NCI-H146 (cell line): Measurements from ENCODE around the gene CCDC116.
"Not testable (repeated sequence)": the region's sequence is repeated elsewhere in the genome, so short reads cannot be mapped to it uniquely, and the experiment has no call there.

Experiments
- DNase-seq: peaks from one replicate; lab custom pipeline; 2025; lab: John Stamatoyannopoulos, UW

Gene CCDC116

DNA sequence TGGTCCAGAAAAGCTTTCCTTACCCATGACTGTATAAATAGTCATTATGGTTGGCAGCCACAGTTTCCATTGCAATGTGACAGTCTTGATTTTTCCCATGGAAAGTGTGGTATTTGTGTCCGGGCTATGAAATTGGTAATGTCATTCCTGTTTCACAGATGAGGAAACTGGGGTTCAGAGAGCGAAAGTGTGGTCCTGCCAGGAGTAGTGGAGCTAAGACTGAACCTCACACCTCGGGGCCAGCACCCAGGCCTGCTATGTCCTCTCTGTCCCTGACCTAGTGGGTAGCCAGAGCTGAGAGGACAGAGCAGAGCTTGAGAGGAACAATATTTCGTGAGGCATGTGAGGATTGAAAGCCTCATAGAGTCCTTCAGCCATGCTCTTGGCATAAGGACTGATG lies 1.5 kb upstream of the CCDC116 start:
- no peak for DNase-seq

DNA sequence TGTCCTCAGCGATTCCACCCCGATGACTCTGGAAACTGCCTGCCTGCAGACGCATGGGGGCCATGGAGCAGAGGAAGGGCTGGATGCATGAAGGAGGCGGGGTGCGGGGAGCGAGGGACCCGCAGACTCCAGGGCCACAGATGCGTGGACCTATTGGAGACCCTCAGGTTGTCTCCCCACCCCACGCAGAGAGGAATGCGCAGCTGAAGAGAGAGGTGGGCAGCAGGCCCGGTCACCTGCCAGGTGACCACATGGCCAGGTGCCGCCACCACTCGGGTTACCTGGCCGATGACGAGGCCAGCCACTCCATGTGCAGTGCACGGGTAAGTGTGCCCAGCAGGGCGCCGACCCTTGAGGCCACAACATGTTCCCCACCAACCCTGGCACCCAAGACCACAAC lies 371 bp downstream of the CCDC116 start:
- no peak for DNase-seq

DNA sequence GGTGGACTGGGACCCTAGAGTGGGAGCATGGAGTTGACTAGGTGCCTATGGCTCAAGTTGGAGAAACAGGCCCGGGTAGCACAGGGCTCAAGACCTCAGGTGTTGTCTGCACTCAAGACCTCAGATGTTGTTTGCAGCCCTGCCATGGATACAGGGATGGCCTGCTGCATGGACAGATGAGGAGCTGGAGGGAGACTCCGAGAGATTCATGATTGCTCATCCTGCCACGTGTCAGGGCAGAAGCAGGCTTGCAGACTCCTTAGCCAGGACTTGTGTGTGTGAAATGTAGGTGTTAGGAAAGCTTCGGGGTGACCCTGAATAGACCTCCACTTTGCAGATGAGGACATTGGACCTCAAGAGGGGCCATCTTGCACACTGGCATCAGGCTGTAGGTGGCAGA lies 921 bp downstream of the CCDC116 start:
- no peak for DNase-seq

DNA sequence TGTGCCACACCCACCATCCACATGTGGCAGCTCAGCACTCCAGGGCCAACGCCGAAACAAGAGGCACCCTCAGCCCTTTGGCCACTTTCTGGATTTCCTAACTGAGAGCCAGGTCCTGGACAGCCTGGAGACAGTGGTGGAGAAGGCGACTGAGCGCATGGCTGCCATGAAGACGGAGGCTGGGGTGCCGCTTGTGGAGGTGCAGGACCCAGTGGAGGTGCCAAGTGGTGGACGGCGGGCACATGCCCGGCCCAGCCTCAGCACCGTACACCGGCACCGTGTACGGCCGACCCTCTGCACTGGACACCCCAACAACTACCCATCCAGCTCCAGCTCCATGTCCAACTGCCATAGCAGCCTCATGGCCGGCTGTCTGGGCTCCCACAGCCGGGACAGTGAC lies 1.5 kb downstream of the CCDC116 start:
- no peak for DNase-seq

DNA sequence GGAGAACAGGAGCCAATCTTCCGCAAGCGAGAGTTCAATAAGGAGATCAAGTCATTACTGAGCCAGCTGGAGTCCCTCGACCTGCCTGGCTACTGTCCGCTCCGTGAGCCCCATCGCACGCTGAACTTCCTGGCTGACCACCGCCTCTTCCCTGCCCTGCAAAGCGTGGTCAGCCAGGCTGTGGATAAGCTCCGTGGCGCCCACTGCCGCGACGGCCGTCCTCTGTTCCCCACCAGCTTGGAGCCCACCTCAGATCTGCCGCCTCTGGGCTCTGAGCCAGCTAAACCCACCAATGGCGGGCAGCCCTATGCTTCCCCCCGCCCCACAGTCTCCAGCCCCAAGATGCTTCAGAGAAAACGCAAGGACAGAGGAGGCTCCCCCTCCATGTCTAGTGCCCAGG lies 2.3 kb downstream of the CCDC116 start:
- DNase-seq: no peak

DNA sequence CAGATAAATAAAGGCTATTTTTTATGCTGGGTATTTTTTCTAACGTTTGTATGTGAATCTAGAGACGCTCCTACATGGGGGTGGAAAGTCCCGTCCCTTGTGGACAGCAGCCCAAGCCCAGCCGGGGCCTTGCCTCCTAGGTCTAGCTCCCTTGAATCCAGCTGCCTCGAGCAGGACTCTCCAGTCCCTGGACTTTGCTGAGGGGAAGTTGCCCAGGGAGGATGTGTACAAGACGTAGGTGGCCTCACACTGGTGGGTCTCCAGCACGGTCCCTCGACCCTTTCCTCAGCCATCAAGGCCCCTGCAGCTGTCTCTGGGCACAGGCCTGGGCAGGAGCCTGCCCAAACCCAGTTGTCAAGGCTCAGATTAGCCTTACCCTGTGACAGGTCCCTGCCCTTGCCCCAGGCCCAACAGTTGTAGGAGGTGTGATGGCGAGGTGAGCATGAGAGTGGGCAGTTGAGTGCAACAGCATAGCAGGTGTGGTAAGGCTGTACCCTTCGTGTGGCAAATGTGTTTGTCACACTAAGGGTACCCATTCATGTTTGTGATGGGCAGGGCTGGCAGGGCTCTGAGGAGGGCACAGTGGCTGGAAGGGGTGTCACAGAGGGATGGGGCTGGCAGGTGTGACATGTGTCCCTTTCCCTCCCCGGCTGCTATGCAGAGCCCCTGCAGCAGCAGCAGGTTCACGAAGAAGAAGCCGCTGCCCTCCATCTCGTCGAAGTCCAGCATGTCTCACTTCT lies 3.4 kb downstream of the CCDC116 start:
- DNase-seq: no peak

DNA sequence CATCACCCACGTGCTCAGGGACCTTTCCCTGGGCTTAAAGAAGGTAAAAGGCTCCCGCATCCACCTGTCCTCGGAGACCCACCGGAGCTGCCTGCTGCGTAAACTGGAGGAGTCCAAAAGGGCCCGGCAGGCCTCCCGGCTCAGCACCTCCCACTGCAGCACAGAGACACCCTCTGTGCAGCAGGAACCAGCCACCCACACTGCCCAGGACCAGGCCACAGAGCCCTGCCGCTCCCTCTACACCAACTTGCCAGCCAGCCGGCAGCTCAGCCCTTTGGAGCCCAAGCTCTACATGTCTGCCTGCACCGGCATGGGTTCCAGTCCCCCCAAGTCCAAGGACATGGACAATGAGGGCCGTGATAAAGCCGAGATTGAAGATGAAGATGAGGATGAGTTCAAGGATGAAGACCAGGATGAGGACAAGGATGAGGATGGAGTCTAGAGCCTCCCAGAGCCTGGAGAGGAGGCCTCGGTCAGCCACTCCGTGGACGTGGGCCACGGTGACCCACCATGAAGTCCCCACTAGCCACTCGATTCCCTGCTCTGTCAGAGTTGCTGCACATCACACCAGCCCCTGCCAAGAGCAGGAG lies 4.2 kb downstream of the CCDC116 start:
- DNase-seq: no peak

DNA sequence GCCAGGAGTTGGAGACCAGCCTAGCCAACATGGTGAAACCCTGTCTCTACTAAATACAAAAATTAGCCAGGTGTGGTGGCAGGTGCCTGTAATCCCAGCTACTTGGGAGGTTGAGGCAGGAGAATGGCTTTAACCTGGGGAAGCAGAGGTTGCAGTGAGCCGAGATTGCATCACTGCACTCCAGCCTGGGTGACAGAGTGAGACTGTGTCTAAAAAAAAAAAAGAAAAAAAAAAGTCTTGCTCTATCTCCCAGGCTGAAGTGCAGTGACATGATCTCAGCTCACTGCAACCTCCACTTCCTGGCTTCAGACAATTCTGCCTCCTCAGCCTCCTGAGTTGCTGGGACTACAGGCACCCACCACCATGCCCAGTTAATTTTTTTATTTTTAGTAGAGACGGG lies 4.9 kb downstream of the CCDC116 start:
- not testable (repeated sequence) for DNase-seq

DNA sequence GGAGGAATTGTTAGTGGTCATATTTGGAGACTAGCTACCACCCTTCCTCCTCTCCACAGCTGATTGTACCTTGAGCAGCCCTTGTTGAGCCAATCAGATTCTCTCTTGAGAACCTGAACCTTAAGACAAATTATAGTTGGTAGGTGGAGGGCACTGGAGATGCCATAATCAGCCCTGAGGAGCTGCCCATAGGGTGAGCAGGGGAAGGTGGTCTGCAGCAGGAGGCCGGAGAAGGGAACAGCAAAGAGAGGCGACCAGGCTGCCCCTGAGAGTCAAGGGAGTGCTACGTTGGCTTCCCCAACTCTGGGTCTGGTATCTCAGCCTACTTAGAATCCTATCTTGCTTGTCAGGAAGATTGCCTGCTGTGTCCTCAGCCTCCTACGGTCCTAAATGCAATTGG lies 6.8 kb downstream of the CCDC116 start:
- DNase-seq: no peak

DNA sequence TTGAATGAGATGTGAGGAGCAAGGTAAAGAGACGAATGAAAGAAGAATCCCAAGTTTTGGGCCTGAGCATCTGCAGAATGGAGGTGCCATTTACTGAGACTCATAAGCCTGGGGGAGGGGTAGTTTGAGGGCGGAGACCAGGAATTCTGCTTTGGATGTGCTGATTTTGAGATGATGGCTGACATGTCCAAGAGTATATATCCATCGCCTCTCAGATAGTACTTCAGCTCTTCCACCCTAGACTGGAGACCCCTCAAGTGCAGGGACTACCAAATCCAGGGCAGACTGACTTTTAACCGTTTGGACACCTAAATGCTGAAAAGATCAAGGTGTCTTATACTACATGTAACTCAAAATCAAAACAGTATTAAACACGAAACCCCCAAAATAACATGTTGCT lies 8.2 kb downstream of the CCDC116 start:
- DNase-seq: no peak

DNA sequence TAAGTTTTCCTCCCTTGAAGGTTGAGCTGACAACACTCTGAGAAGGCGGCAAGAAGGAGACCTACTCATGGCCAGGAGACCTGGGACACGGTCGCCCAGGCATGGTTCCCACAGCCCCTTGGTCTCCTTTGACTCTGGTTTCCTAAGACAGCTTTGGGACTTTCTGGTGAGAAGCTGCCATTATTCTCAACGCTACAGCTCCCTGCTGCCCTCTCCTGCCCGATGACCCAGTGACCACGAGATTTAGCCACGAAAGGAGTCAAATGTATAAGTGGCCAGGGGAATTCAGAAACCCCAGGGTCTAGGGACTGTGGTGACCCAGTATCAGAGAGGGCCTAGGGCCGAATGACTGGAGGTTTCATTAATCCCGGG lies 8.8 kb downstream of the CCDC116 start:
- peak; percentile 42 for DNase-seq

DNA sequence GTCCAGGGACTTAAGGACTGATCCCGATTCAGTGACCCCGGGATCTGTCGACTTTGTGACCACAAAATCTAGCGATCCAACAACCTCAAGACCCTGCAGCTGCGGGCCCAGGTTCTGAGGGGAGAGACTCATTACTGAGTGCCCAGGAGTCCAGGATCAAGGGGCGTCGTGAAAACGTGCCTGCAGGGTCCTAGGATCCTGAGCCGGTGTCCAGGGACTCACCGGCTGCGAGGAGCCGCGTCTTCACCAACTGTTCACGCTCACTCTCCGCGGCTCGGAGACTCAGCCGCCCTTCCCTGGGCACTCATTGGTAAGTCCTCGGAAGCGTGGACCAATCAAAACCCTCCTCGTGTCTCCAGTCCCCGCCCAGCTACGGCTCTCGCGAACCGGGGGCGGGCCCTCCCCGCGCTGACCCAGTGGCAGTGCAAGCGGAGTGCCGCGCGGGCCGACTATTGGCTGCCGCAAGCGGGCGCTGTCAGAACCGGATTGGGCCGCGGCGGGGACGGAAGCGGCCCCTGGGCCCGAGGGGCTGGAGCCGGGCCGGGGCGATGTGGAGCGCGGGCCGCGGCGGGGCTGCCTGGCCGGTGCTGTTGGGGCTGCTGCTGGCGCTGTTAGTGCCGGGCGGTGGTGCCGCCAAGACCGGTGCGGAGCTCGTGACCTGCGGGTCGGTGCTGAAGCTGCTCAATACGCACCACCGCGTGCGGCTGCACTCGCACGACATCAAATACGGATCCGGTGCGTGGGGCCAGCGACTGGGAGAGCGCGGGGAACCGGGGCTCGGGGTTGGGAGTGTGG lies 9.4 kb downstream of the CCDC116 start, which contains the start of gene SDF2L1:
TSS of gene SDF2L1 (plus strand) at position 514 of the 795 bp plus-strand sequence. CDS start at position 549, 35 bp downstream.
- peak; percentile 95 for DNase-seq

DNA sequence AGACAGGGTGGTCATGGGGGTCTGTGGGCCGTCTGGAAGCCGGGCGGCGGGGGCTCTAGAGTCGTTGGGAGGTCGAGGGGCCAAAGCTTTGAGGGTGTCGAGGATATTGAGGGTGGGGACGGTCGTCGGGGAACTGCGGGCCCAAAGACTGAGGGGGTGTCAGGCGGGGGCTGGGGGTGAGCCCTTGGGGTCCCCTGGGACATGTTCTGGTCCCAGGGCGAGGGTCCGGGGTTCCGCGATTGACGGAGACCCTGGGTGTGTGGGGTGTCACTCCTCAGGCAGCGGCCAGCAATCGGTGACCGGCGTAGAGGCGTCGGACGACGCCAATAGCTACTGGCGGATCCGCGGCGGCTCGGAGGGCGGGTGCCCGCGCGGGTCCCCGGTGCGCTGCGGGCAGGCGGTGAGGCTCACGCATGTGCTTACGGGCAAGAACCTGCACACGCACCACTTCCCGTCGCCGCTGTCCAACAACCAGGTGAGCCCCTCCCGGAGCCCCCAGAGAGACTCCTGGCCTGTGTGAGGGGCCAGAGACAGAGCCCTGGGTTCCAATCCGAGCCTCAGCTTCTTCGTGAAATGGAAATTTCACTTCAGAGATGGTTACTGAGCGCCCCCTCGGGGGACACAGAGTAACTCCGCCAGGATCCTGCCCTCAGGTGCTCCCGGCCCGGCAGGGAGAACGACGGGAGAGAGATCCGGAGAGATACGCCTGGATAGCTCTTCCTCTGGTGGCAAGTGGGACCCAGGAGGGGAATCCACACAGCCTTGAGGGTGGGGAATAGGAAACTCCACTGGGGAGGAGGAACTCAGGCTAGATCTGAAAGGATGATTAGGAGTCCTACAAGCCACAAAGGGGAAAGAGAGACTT lies 10.3 kb downstream of the CCDC116 start:
- DNase-seq: peak; percentile 45

DNA sequence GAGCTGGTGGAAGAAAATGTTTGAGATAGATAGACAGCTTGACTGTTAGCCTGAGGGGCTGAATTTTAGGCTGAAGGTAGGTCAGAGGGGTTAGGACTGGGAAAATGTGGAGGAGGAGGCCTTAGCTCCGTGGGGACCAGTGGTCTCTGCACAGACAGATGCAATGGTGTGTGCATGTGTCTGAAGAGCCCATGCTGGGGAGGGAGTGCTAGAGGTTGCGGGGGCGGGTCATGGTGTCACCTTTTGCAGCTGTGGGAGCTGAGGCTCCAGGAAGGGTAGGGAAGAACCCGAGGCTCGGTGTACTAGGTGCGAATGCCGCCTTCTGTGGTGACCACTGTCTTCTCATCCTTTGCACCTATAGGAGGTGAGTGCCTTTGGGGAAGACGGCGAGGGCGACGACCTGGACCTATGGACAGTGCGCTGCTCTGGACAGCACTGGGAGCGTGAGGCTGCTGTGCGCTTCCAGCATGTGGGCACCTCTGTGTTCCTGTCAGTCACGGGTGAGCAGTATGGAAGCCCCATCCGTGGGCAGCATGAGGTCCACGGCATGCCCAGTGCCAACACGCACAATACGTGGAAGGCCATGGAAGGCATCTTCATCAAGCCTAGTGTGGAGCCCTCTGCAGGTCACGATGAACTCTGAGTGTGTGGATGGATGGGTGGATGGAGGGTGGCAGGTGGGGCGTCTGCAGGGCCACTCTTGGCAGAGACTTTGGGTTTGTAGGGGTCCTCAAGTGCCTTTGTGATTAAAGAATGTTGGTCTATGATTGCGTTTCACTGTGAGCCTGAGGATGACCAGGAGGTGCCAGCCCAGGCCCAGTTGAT lies 11.2 kb downstream of the CCDC116 start:
- DNase-seq: no peak

DNA sequence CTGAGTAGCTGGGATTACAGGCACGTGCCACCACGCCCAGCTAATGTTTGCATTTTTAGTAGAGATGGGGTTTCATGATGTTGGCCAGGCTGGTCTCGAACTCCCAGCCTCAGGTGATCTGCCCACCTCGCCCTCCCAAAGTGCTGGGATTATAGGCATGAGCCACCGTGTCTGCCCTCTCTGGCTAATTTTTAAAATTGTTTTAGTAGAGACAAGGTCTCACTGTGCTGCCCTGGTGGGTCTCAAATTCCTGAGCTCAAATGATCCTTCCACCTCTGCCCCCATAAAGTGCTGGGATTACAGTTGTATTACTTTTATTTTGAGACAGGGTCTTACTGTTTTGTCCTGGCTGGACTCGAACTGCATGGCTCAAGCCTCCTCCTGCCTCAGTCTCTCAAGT lies 13.0 kb downstream of the CCDC116 start:
- not testable (repeated sequence) for DNase-seq

DNA sequence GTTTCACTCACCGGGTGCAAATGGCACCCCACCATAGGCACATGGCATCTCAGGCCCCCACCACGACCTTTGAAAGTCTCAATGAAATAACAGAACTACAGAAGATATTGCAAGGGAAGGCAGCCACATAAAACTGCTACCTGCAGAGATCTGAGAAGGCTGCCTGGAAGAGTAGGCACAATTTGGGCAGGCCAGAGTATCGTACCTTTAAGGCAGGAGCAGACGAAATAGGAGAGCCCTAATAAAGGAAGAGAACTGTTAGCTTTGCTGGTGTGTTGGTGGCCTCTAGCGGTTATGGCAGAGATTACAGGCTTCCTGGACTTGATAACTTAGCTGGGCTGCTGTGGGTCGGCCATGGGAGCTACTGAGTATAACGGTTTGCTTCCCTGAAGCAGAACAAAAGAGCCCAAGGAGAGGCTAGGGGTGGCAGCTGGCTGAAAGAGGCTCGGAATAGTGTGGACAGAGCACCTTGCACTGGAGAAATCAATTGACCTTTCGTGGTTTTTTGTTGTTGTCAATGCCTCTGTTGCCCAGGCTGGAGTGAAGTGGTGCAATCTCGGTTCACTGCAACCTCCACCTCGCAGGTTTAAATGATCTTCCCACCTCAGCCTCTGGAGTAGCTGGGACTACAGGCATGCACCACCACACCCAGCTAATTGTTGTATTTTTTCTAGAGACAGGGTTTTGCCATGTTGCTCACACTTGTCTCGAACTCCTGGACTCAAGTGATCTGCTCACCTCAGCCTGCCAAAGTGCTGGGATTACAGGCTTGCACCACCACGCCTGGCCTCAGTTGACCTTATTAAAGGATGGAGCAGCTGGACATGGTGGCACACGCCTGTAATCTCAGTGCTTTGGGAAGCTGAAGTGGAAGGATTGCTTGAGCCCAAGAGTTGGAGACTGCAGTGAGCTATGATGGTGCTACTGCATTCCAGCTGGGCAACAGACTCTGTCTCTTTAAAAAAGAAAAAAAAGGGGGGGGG lies 14.3 kb downstream of the CCDC116 start:
- DNase-seq: peak; percentile 66

DNA sequence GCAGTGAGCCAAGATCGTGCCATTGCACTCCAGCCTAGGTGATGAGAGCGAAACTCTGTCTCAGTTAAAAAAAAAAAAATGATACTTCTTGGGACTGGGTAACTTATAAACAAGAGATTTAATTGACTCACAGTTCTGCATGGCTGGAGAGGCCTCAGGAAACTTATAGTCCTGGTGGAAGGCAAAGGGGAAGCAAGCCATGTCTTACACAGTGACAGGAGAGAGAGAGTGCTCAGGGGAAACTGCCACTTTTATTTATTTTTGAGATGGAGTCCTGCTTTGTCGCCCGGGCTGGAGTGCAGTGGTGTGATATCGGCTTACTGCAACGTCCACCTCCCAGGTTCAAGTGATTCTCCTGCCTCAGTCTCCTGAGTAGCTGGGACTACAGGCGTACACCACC lies 17.7 kb downstream of the CCDC116 start:
- no peak for DNase-seq

DNA sequence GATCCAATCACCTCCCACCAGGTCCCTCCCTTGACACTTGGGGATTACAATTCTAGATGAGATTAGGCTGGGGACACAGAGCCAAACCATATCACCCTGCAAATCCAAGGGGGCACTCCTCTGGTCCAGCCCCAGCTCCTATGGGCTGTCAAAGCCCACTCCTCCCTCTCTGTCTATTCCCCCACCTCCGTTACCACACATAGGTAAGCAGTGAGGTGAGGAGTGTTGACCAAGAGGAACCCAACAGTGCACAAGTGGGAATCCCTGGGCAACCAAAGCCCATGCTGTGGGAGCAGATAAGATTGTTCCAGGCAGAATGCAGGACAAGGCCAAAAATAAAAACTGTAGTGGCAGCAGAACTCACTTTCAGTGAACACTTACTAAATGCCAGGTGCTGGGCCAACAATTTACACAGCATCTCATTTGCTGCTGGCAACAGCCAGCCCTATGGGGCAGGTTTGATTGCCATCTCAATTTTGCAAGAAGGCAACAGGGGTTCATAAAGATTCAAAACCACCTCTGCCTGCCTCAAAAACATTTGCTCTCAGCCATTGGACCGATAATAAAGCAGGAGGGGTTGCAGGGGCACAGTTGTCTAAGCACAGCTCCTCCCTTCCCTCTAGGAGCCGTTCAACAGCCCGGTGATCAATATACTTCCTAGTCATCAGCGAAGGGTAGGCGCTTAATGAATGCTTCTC lies 18.4 kb downstream of the CCDC116 start:
- peak; percentile 48 for DNase-seq

DNA sequence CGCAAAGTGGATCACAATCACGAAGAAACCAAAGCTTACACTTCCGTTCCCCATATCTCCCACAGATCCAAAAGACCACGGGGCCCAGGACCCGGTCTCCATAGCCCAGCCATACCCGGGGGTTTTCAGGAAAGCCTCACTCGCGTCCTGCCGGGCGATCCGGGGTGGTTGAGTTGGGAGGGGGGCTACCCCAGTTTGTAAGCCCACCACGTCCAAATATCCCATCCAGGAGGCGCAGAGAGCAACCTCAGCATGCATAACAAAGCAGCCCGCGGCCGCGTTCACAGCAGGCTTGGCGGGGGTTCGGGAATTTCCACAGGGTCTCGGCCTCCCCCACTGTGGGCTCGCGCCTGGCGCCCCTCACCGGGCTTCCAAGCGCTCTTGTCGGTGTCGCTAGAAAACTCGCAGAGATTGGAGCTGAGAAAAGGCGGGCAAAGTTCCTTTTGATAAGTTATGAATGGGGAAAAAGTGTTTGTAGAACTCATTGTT lies 19.0 kb downstream of the CCDC116 start:
- DNase-seq: no peak
